Measurements from ENCODE around the gene GRIN3B. TPM values are rescaled to one million over a fixed set of nuclear protein-coding genes. Genes with fewer than 3 reads are reported as not detected.

Gene GRIN3B
- total and polyA plus RNA-seq, 2 of the 8 experiments (the other 6 are each of a cell fraction or from before 2014, with no cell fraction given) = 0.45 to 1.0 TPM

DNA sequence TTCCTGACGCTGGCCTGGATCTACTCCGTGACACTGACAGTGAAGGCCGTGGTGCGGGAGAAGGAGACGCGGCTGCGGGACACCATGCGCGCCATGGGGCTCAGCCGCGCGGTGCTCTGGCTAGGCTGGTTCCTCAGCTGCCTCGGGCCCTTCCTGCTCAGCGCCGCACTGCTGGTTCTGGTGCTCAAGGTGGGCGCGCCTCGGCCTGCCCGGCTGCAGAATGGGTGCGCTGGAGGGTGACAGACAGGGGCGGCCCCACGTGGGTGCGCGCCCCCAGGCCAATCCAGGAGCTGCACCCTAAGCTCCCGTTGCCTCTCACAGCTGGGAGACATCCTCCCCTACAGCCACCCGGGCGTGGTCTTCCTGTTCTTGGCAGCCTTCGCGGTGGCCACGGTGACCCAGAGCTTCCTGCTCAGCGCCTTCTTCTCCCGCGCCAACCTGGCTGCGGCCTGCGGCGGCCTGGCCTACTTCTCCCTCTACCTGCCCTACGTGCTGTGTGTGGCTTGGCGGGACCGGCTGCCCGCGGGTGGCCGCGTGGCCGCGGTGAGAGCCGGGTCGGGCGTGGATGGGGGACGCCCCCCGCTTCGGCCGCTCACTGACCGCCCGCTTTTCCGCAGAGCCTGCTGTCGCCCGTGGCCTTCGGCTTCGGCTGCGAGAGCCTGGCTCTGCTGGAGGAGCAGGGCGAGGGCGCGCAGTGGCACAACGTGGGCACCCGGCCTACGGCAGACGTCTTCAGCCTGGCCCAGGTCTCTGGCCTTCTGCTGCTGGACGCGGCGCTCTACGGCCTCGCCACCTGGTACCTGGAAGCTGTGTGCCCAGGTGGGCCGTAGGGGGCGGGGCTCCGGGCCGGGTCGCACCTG, 46.8 kb downstream of the GRIN3B start (continued):
- TF ChIP-seq MAFK (IDR thresholded peaks at IDR 0.05; ENCODE audit: low read depth, low read length) (no peak), RAD21 (IDR thresholded peaks at IDR 0.05 in 1 of 2, conservative IDR thresholded peaks at IDR 0.05 in 1 of 2; ENCODE audit: low read depth in 2 of 2, low read length in 2 of 2) (no peak), BRCA1 (IDR thresholded peaks at IDR 0.05; ENCODE audit: low read depth, low read length) (no peak), EZH2 (IDR thresholded peaks at IDR 0.05; ENCODE audit: low read depth, low read length, severe bottlenecking) (no peak), FOSL1 (IDR thresholded peaks at IDR 0.05; ENCODE audit: insufficient read depth, low read depth, low read length) (no peak)

All from H1 (cell line).